ENCODE data around the gene PCNT. TPM values are rescaled to one million over a fixed set of nuclear protein-coding genes. Genes with fewer than 3 reads are reported as not detected.

PCNT gene
- total RNA-seq, 1 donor from 2014 or later: 11.1 TPM

DNA sequence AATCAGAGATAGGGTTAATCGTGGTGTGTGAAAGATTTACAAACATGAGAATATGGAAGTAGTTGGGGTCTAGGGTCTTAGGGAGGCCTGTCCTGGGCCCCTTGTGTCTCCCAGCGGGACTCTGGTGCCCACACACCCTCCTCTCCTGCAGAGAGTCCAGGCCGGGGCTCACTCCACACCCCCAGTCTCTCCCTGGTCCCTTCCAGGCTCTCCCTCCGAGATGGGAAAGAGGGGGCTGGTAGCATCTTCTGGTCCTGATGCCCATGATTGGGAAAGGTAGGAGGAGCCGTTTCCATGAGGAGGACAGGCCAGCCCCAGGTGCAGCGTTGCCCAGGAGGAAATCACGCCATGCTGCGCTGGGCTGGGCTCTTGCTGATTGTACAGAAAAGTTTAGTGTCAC is 26.6 kb downstream of the PCNT start:
- peaks cover 35% of the 10 kb centered on the region for H3K36me3 ChIP-seq (ENCODE audit: control insufficient read depth, insufficient read depth, low read length)
- no peak overlapping the region for H3K4me3 ChIP-seq (ENCODE audit: low read depth, low read length)
- DNase-seq (ENCODE audit: low read depth) (no peak), FAIRE-seq (no peak)
- TF ChIP-seq, protein P1, sequence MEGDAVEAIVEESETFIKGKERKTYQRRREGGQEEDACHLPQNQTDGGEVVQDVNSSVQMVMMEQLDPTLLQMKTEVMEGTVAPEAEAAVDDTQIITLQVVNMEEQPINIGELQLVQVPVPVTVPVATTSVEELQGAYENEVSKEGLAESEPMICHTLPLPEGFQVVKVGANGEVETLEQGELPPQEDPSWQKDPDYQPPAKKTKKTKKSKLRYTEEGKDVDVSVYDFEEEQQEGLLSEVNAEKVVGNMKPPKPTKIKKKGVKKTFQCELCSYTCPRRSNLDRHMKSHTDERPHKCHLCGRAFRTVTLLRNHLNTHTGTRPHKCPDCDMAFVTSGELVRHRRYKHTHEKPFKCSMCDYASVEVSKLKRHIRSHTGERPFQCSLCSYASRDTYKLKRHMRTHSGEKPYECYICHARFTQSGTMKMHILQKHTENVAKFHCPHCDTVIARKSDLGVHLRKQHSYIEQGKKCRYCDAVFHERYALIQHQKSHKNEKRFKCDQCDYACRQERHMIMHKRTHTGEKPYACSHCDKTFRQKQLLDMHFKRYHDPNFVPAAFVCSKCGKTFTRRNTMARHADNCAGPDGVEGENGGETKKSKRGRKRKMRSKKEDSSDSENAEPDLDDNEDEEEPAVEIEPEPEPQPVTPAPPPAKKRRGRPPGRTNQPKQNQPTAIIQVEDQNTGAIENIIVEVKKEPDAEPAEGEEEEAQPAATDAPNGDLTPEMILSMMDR (IDR thresholded peaks at IDR 0.05; ENCODE audit: insufficient read depth, low read length, severe bottlenecking): no peak
- no peaks in the 10 kb centered on the region for H3K27me3 ChIP-seq (ENCODE audit: control insufficient read depth, insufficient read depth, low read length)

DNA sequence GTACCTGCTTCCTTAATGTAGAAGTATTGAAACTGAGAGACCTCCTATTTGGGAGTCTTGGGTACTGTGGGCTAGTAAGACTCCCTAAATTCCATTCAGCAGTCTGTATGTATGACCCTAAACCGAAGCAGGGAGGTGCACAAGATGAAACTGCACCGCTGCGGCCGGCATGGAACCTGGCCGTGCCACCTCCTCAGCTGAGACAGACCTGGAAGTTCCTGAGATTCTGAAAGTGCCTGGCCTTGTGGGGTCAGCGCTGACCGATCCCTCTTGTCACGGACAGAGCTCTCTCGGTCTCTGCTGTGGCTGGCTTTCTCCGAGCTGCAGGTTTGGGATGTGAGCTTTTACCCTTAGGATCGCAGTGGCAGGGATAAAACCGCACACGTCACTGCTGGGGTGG is 27.0 kb downstream of the PCNT start:
- TF ChIP-seq, protein P1 (IDR thresholded peaks at IDR 0.05; ENCODE audit: insufficient read depth, low read length, severe bottlenecking): no peak
- no peak for DNase-seq (ENCODE audit: low read depth)
- H3K27me3 ChIP-seq (ENCODE audit: control insufficient read depth, insufficient read depth, low read length): no peaks in the 10 kb centered on the region
- H3K36me3 ChIP-seq (ENCODE audit: control insufficient read depth, insufficient read depth, low read length): peaks cover 39% of the 10 kb centered on the region
- FAIRE-seq: no peak
- no peak overlapping the region for H3K4me3 ChIP-seq (ENCODE audit: low read depth, low read length)

DNA sequence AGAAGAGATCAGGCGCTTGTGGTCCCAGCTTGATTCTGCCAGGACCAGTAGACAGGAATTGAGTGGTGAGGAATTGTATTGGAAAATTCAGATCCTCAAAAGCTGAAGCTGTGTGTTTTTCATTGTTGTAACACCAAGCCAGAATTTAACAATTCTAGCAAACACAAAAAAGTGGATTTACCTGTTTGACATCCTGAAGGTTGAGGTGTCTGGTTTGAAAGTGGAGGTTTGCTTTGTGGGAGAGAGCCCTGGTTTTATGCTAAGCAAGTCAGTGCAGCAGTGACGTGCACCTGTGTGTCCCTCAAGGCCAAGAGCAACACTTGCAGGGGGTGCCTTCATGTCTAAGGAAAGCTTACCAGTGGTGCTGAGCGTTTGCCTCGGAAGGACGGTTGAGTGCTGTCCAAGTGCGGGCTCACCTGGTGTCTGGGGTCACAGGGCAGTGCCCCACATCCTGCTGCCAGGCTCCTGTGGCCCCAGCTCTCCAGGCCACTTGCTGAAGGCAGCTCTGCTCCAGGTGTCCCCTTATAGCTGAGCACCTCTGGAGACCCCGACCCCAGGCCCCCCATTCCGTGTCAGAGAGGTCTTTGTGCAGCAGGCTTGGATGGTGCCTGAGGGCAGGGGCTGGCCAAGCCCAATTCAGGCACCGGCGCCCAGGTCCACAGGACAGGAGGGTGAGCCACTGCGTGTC is 27.7 kb downstream of the PCNT start:
- Histone ChIP-seq H3K36me3 (ENCODE audit: control insufficient read depth, insufficient read depth, low read length) (peaks cover 40% of the 10 kb centered on the region), H3K27me3 (ENCODE audit: control insufficient read depth, insufficient read depth, low read length) (no peaks in the 10 kb centered on the region), H3K4me3 (ENCODE audit: low read depth, low read length) (no peak overlapping the region)
- FAIRE-seq: no peak
- TF ChIP-seq, protein P1 (IDR thresholded peaks at IDR 0.05; ENCODE audit: insufficient read depth, low read length, severe bottlenecking): no peak
- DNase-seq (ENCODE audit: low read depth): no peak

DNA sequence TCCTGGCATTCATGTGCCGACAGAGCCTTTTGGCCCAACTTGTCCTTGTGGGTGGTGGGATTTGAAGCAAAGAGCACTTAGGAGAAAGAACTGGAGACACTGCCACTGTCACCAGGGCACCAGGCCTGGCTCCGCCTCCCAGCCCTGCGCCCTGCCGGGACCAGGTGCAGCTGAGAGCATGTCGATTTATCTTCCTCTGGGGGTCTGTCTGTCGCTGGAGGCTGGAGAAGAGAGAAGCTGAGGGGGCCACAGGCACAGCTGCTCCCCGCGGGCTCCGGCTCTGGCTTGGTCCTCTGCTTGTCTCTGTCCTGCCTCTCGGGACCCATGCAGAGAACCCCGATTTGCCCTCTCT is 28.2 kb downstream of the PCNT start:
- Histone ChIP-seq H3K4me3 (ENCODE audit: low read depth, low read length) (no peak overlapping the region), H3K36me3 (ENCODE audit: control insufficient read depth, insufficient read depth, low read length) (peaks cover 40% of the 10 kb centered on the region), H3K27me3 (ENCODE audit: control insufficient read depth, insufficient read depth, low read length) (no peaks in the 10 kb centered on the region)
- no peak for FAIRE-seq
- TF ChIP-seq, protein P1 (IDR thresholded peaks at IDR 0.05; ENCODE audit: insufficient read depth, low read length, severe bottlenecking): no peak
- DNase-seq (ENCODE audit: low read depth): no peak

DNA sequence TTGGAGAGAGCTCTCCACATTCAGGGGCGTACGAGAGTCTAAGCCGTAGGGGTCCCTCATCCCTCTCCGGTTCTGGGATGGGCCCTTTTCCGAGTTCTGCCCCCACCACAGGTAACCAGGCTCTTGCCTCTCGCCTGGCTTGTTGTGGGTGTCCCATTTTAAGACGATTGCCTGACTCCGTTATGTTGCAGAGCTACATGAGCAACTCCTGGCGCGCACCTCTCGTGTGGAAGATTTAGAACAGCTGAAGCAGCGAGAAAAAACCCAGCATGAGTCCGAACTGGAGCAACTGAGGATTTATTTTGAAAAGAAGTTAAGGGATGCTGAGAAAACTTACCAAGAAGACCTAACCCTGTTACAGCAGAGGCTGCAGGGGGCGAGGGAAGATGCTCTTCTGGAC is 29.0 kb downstream of the PCNT start:
- no peak for FAIRE-seq
- Histone ChIP-seq H3K36me3 (ENCODE audit: control insufficient read depth, insufficient read depth, low read length) (peaks cover 38% of the 10 kb centered on the region), H3K27me3 (ENCODE audit: control insufficient read depth, insufficient read depth, low read length) (no peaks in the 10 kb centered on the region), H3K4me3 (ENCODE audit: low read depth, low read length) (no peak overlapping the region)
- no peak for DNase-seq (ENCODE audit: low read depth)
- TF ChIP-seq, protein P1 (IDR thresholded peaks at IDR 0.05; ENCODE audit: insufficient read depth, low read length, severe bottlenecking): no peak

DNA sequence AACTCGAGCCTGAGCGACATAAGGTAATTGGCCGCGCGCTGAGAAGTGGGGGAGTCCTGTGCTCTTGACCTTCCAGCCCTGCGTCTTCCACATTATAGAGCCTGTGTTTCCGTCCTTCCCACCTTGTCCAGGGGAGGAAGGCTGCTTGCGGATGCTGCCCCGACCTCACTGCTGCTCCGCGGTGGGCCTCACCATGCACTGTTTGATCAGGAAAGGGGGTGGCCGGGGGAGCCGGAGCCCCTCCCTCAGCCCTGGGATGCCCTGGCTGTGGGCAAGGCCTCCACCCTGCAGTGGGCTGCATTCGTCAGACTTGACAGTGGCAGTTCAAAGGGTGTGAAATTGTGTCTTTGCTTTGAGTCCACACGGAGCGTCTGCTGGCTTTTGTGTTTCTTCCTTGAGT is 30.1 kb downstream of the PCNT start:
- H3K27me3 ChIP-seq (ENCODE audit: control insufficient read depth, insufficient read depth, low read length): no peaks in the 10 kb centered on the region
- TF ChIP-seq, protein P1 (IDR thresholded peaks at IDR 0.05; ENCODE audit: insufficient read depth, low read length, severe bottlenecking): no peak
- H3K4me3 ChIP-seq (ENCODE audit: low read depth, low read length): no peak overlapping the region
- H3K36me3 ChIP-seq (ENCODE audit: control insufficient read depth, insufficient read depth, low read length): peaks cover 35% of the 10 kb centered on the region
- DNase-seq (ENCODE audit: low read depth) (no peak), FAIRE-seq (no peak)
